HEK293 (cell line): Measurements from ENCODE around the gene SLC19A1.

Source experiments
- CTCF ChIA-PET: fragments of 350-600 bp; formaldehyde crosslinking; extraction: SDS; loops from one replicate; lab custom pipeline; 2021; ENCODE audit warnings: antibody characterized with exemption; lab: Yijun Ruan, JAX
- POLR2A ChIA-PET: fragments of 300-600 bp; formaldehyde crosslinking; extraction: SDS; loops from one replicate; lab custom pipeline; 2020; ENCODE audit warnings: antibody characterized with exemption, inconsistent platforms; lab: Yijun Ruan, JAX
- H3K27ac ChIP-seq: fragments of 200-500 bp; sonication (Bioruptor generic); 2 replicates; pipeline ENCODE4 v1.5.1; 2014; ENCODE audit warnings: low read depth, low read length, control low read depth, inconsistent platforms; ENCODE audit errors: extremely low read depth
- H3K36me3 ChIP-seq, 2 experiments: fragments of 200-500 bp in 1 of 2; sonication (Bioruptor generic) in 1 of 2; 1 replicate in 1 of 2; 2 replicates in 1 of 2; pipeline ENCODE4 v1.5.1; 2014 to 2017; ENCODE audit warnings: inconsistent platforms in 2 of 2, low read length in 2 of 2; ENCODE audit not compliant: control insufficient read depth in 2 of 2, insufficient read depth in 1 of 2
- H3K4me1 ChIP-seq: fragments of 200-500 bp; sonication (Bioruptor generic); 2 replicates; pipeline ENCODE4 v1.5.1; 2014; ENCODE audit warnings: mild to moderate bottlenecking, low read length, inconsistent platforms; ENCODE audit not compliant: control insufficient read depth, insufficient read depth
- H3K4me3 ChIP-seq: 2 replicates; pipeline ENCODE4 v1.5.1; 2011; ENCODE audit warnings: low read depth, mild to moderate bottlenecking, control low read depth, low read length, moderate library complexity
- H3K9me3 ChIP-seq: fragments of 200-500 bp; sonication (Bioruptor generic); 2 replicates; pipeline ENCODE4 v1.5.1; 2014; ENCODE audit warnings: low read depth, low read length, inconsistent platforms; ENCODE audit not compliant: control insufficient read depth, insufficient read depth
- IKZF3 ChIP-seq: fragments of 450-650 bp; IDR thresholded peaks from 2 replicates; pipeline ENCODE4 v1.5.0; 2018; ENCODE audit warnings: missing biosample characterization, mild to moderate bottlenecking, missing genetic modification characterization, moderate library complexity
- OVOL3 ChIP-seq: fragments of 450-650 bp; formaldehyde crosslinking; IDR thresholded peaks from 2 replicates; pipeline ENCODE4 v1.5.1; 2016; ENCODE audit warnings: missing biosample characterization, missing genetic modification characterization
- SETDB1 ChIP-seq: IDR thresholded peaks from one replicate; pipeline ENCODE4 v1.6.1; 2017; ENCODE audit warnings: mild to moderate bottlenecking, low read length, moderate library complexity, mixed read lengths; ENCODE audit not compliant: insufficient read length
- ZFHX2 ChIP-seq: fragments of 450-650 bp; formaldehyde crosslinking; conservative IDR thresholded peaks from 2 replicates; pipeline ENCODE4 v1.5.1; 2016; ENCODE audit warnings: missing biosample characterization, missing genetic modification characterization
- ZNF114 ChIP-seq: fragments of 450-650 bp; formaldehyde crosslinking; IDR thresholded peaks from 2 replicates; pipeline ENCODE4 v1.5.0; 2017; ENCODE audit warnings: missing biosample characterization, missing genetic modification characterization
- ZNF155 ChIP-seq: fragments of 450-650 bp; formaldehyde crosslinking; IDR thresholded peaks from 2 replicates; pipeline ENCODE4 v1.5.1; 2016; ENCODE audit warnings: missing biosample characterization, missing genetic modification characterization
- ZNF157 ChIP-seq: fragments of 450-650 bp; formaldehyde crosslinking; IDR thresholded peaks from 2 replicates; pipeline ENCODE4 v1.5.1; 2016; ENCODE audit warnings: missing biosample characterization, missing genetic modification characterization
- ZNF24 ChIP-seq: fragments of 450-650 bp; formaldehyde crosslinking; IDR thresholded peaks from 2 replicates; pipeline ENCODE4 v1.5.1; 2016; ENCODE audit warnings: missing biosample characterization, missing genetic modification characterization
- ZNF324 ChIP-seq: fragments of 450-650 bp; formaldehyde crosslinking; IDR thresholded peaks from 2 replicates; pipeline ENCODE4 v1.5.1; 2016; ENCODE audit warnings: missing biosample characterization, missing genetic modification characterization
- ZNF341 ChIP-seq: fragments of 450-650 bp; formaldehyde crosslinking; IDR thresholded peaks from 2 replicates; pipeline ENCODE4; 2016; ENCODE audit warnings: low read depth, missing biosample characterization, missing genetic modification characterization
- ZNF404 ChIP-seq: fragments of 450-650 bp; formaldehyde crosslinking; IDR thresholded peaks from 2 replicates; pipeline ENCODE4 v1.5.1; 2017; ENCODE audit warnings: missing biosample characterization, missing genetic modification characterization
- ZNF544 ChIP-seq: fragments of 450-650 bp; formaldehyde crosslinking; IDR thresholded peaks from 2 replicates; pipeline ENCODE4 v1.5.0; 2017; ENCODE audit warnings: missing biosample characterization, missing genetic modification characterization
- ZNF610 ChIP-seq: fragments of 450-650 bp; formaldehyde crosslinking; IDR thresholded peaks from 2 replicates; pipeline ENCODE4 v1.5.1; 2016; ENCODE audit warnings: missing biosample characterization, missing genetic modification characterization, borderline replicate concordance
- ZNF624 ChIP-seq: fragments of 450-650 bp; formaldehyde crosslinking; IDR thresholded peaks from 2 replicates; pipeline ENCODE4 v1.5.1; 2017; ENCODE audit warnings: missing biosample characterization, missing genetic modification characterization
- ZNF692 ChIP-seq: fragments of 450-650 bp; formaldehyde crosslinking; IDR thresholded peaks from 2 replicates; pipeline ENCODE4 v1.5.1; 2016; ENCODE audit warnings: missing biosample characterization, missing genetic modification characterization
- ZNF76 ChIP-seq: fragments of 450-650 bp; formaldehyde crosslinking; IDR thresholded peaks from 2 replicates; pipeline ENCODE4; 2016; ENCODE audit warnings: low read depth, missing biosample characterization, missing genetic modification characterization, borderline replicate concordance
- TF ChIP-seq, protein P1 (sequence below): fragments of 450-650 bp; formaldehyde crosslinking; conservative IDR thresholded peaks from 2 replicates; pipeline ENCODE4 v1.5.1; 2016; ENCODE audit warnings: low read depth, missing biosample characterization, missing genetic modification characterization
- TF ChIP-seq, protein P2 (sequence below): fragments of 450-650 bp; formaldehyde crosslinking; IDR thresholded peaks from 2 replicates; pipeline ENCODE4 v1.5.1; 2016; ENCODE audit warnings: missing biosample characterization, missing genetic modification characterization
- TF ChIP-seq, protein P3 (sequence below): fragments of 450-650 bp; formaldehyde crosslinking; IDR thresholded peaks from 2 replicates; pipeline ENCODE4 v1.5.1; 2016; ENCODE audit warnings: missing biosample characterization, missing genetic modification characterization

The SLC19A1 gene

GRCh38 chr21:45546636-45547544, 4.7 kb upstream of the SLC19A1 start (continued):
- TF ChIP-seq ZNF610 (tag by site-specific recombination): no peak

DNA sequence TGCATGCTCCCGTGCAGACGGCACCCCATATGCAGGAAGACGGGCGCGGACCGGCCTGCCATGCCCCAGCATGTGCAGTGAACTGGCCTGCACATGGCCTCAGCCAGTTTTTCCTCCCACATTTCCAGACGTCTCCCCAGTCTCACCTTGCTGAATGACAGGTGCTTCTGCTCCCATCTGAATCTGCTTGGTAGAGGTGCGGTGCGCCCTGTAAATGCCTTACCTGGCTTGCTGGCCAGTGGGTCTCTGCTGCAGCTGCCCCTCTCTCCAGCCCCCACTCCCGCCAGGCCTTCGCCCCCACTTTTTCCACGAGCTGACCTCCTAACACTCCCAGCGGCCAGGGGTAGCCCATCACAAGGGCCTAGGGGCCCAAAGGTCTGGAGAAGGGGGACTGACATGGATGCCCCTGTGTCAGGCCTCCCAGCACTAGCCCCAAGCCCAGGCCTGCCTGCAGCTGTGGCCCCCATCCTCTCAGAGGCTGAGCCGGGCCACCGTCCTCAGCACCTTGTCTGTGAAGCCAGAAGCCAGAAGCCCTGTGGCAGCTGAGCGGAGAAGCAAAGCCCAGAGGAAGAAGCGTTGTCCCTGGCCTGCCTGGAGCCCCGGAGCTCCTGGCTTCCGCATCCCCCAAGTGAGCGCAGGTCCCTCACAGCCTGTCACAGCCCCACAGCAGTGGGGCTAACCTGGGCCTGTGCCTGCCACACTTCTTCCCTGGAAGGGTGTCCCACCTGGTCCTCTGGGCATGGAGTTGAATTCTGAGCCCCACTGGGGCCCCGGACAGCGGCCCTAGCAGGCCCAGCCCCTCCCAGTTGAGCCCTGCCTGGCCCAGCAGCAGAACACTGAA, 3.7 kb upstream of the SLC19A1 start:
- Histone ChIP-seq H3K9me3 (no peaks in the 10 kb centered on the region), H3K4me1 (0 out of 2 replicates have a peak, but pooled peaks cover 2% of the 10 kb centered on the region), H3K4me3 (no peak overlapping the region)
- CTCF ChIA-PET: no interaction called here
- POLR2A ChIA-PET: interaction anchor here (0.6 kb wide), 1 partner anchor 100 kb away, joined by 3 read pairs; no protein-coding TSS in a partner anchor
- TF ChIP-seq SETDB1 (no peak), ZNF692 (no peak), ZNF324 (no peak), ZNF544 (tag by site-specific recombination) (no peak), ZNF157 (no peak), ZNF24 (tag by site-specific recombination) (no peak)
- TF ChIP-seq, all 188 proteins: peak for 0
- Histone ChIP-seq H3K27ac (no peak overlapping the region), H3K36me3 (no peaks in the 10 kb centered on the region)

- Histone ChIP-seq H3K36me3 (peaks cover 0 to 2% of the 10 kb centered on the region in 2 experiments; a peak in 1 of 3 replicates), H3K4me3 (no peak overlapping the region), H3K27ac (no peak overlapping the region), H3K4me1 (0 out of 2 replicates have a peak, but pooled peaks cover 2% of the 10 kb centered on the region), H3K9me3 (no peaks in the 10 kb centered on the region)
- TF ChIP-seq, protein P1, sequence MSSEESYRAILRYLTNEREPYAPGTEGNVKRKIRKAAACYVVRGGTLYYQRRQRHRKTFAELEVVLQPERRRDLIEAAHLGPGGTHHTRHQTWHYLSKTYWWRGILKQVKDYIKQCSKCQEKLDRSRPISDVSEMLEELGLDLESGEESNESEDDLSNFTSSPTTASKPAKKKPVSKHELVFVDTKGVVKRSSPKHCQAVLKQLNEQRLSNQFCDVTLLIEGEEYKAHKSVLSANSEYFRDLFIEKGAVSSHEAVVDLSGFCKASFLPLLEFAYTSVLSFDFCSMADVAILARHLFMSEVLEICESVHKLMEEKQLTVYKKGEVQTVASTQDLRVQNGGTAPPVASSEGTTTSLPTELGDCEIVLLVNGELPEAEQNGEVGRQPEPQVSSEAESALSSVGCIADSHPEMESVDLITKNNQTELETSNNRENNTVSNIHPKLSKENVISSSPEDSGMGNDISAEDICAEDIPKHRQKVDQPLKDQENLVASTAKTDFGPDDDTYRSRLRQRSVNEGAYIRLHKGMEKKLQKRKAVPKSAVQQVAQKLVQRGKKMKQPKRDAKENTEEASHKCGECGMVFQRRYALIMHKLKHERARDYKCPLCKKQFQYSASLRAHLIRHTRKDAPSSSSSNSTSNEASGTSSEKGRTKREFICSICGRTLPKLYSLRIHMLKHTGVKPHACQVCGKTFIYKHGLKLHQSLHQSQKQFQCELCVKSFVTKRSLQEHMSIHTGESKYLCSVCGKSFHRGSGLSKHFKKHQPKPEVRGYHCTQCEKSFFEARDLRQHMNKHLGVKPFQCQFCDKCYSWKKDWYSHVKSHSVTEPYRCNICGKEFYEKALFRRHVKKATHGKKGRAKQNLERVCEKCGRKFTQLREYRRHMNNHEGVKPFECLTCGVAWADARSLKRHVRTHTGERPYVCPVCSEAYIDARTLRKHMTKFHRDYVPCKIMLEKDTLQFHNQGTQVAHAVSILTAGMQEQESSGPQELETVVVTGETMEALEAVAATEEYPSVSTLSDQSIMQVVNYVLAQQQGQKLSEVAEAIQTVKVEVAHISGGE (tag by site-specific recombination): no peak
- TF ChIP-seq ZNF155 (no peak), ZNF341 (tag by site-specific recombination) (no peak)
- POLR2A ChIA-PET: interaction anchor here (0.6 to 1.3 kb wide), 2 partner anchors 11 to 100 kb away, joined by 3 read pairs; no protein-coding TSS in a partner anchor
- CTCF ChIA-PET: no interaction called here
Measured at GRCh38 chr21:45545236-45545570, 3.0 kb upstream of the SLC19A1 start.

GRCh38 chr21:45544449-45545235, 2.4 kb upstream of the SLC19A1 start:
- Histone ChIP-seq H3K27ac (no peak overlapping the region), H3K36me3 (peaks cover 0 to 4% of the 10 kb centered on the region in 2 experiments; a peak in 1 of 3 replicates), H3K4me1 (0 out of 2 replicates have a peak, but pooled peaks cover 2% of the 10 kb centered on the region), H3K9me3 (no peaks in the 10 kb centered on the region), H3K4me3 (no peak overlapping the region)
- ChIA-PET CTCF (no interaction called here), POLR2A (interaction anchor here (1.3 kb wide), 1 partner anchor 12 kb away, joined by 3 read pairs; no protein-coding TSS in a partner anchor)
- TF ChIP-seq, protein P2, sequence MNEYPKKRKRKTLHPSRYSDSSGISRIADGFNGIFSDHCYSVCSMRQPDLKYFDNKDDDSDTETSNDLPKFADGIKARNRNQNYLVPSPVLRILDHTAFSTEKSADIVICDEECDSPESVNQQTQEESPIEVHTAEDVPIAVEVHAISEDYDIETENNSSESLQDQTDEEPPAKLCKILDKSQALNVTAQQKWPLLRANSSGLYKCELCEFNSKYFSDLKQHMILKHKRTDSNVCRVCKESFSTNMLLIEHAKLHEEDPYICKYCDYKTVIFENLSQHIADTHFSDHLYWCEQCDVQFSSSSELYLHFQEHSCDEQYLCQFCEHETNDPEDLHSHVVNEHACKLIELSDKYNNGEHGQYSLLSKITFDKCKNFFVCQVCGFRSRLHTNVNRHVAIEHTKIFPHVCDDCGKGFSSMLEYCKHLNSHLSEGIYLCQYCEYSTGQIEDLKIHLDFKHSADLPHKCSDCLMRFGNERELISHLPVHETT (tag by site-specific recombination): no peak
- TF ChIP-seq ZNF404 (no peak), ZNF624 (no peak), OVOL3 (tag by site-specific recombination) (no peak), ZNF114 (no peak), ZFHX2 (tag by site-specific recombination) (no peak), IKZF3 (tag by site-specific recombination) (no peak), ZNF76 (tag by site-specific recombination) (no peak)
- TF ChIP-seq, protein P3, sequence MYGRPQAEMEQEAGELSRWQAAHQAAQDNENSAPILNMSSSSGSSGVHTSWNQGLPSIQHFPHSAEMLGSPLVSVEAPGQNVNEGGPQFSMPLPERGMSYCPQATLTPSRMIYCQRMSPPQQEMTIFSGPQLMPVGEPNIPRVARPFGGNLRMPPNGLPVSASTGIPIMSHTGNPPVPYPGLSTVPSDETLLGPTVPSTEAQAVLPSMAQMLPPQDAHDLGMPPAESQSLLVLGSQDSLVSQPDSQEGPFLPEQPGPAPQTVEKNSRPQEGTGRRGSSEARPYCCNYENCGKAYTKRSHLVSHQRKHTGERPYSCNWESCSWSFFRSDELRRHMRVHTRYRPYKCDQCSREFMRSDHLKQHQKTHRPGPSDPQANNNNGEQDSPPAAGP (tag by site-specific recombination): no peak
